Neuronal stem cell (in vitro differentiated cells): Measurements from ENCODE around the gene NAALADL1.

ENCODE experiments used
- DNase-seq: peaks from one replicate; pipeline ENCODE4 v3.0.0-alpha.2; 2013; ENCODE audit warnings: low spot score
- H2AFZ ChIP-seq: one replicate; pipeline ENCODE4 v1.6.1; 2013; ENCODE audit warnings: mild to moderate bottlenecking, low read length, inconsistent platforms
- H2AK5ac ChIP-seq: 2 replicates; pipeline ENCODE4 v1.6.1; 2013; ENCODE audit warnings: low read depth, mild to moderate bottlenecking, inconsistent platforms, low read length, moderate library complexity, mixed read lengths
- H2BK120ac ChIP-seq: 2 replicates; pipeline ENCODE4 v1.6.1; 2013; ENCODE audit warnings: low read depth, mild to moderate bottlenecking, inconsistent platforms, low read length, moderate library complexity, mixed read lengths
- H2BK12ac ChIP-seq: one replicate; pipeline ENCODE4 v1.6.1; 2013; ENCODE audit warnings: low read length, inconsistent platforms
- H2BK15ac ChIP-seq: 2 replicates; pipeline ENCODE4 v1.6.1; 2013; ENCODE audit warnings: mild to moderate bottlenecking, low read length, inconsistent platforms, mixed read lengths
- H2BK5ac ChIP-seq: one replicate; pipeline ENCODE4 v1.6.1; 2013; ENCODE audit warnings: inconsistent platforms, mild to moderate bottlenecking, low read length, moderate library complexity
- H3K14ac ChIP-seq: one replicate; pipeline ENCODE4 v1.6.1; 2013; ENCODE audit warnings: low read length, inconsistent platforms
- H3K18ac ChIP-seq: 2 replicates; pipeline ENCODE4 v1.6.1; 2013; ENCODE audit warnings: low read length, inconsistent platforms
- H3K23ac ChIP-seq: 2 replicates; pipeline ENCODE4 v1.6.1; 2013; ENCODE audit warnings: low read depth, mild to moderate bottlenecking, mixed read lengths, low read length, inconsistent platforms; ENCODE audit not compliant: poor library complexity
- H3K27ac ChIP-seq: replicated peaks from 3 replicates; pipeline ENCODE4 v1.5.1; 2013; ENCODE audit warnings: low read length, inconsistent platforms
- H3K27me3 ChIP-seq, 3 experiments: 2 replicates each; pipeline ENCODE4 v1.6.1; 2013; ENCODE audit warnings: low read length in 3 of 3, mild to moderate bottlenecking in 2 of 3, inconsistent platforms in 1 of 3, low read depth in 1 of 3, mixed read lengths in 1 of 3, moderate library complexity in 1 of 3; ENCODE audit not compliant: control insufficient read depth in 3 of 3, insufficient read depth in 3 of 3
- H3K36me3 ChIP-seq, 2 donors: replicated peaks in 1 of 2; 2 replicates each; pipeline ENCODE4 v1.6.1; 2013; ENCODE audit warnings: low read length in 2 of 2; ENCODE audit not compliant: control insufficient read depth in 2 of 2, insufficient read depth in 2 of 2
- H3K4ac ChIP-seq: 2 replicates; pipeline ENCODE4 v1.6.1; 2013; ENCODE audit warnings: inconsistent platforms, mild to moderate bottlenecking, low read length, moderate library complexity
- H3K4me1 ChIP-seq, 2 donors: 1 replicate in 1 of 2; 2 replicates in 1 of 2; pipeline ENCODE4 v1.6.1; 2013; ENCODE audit warnings: low read length in 2 of 2, low read depth in 1 of 2; ENCODE audit not compliant: control insufficient read depth in 2 of 2, insufficient read depth in 1 of 2
- H3K4me2 ChIP-seq: one replicate; pipeline ENCODE4 v1.6.1; 2013; ENCODE audit warnings: mild to moderate bottlenecking, low read length, inconsistent platforms; ENCODE audit not compliant: insufficient read depth, poor library complexity, severe bottlenecking
- H3K4me3 ChIP-seq, 2 donors: 2 replicates each; pipeline ENCODE4 v1.5.1; 2013; ENCODE audit warnings: low read length in 2 of 2, mild to moderate bottlenecking in 2 of 2, inconsistent platforms in 1 of 2, moderate library complexity in 1 of 2
- H3K79me1 ChIP-seq: one replicate; pipeline ENCODE4 v1.6.1; 2013; ENCODE audit warnings: low read depth, mild to moderate bottlenecking, inconsistent platforms, low read length, moderate library complexity
- H3K9ac ChIP-seq: one replicate; pipeline ENCODE4 v1.6.1; 2013; ENCODE audit warnings: mild to moderate bottlenecking, low read depth, low read length, inconsistent platforms; ENCODE audit not compliant: poor library complexity
- H3K9me3 ChIP-seq, 2 donors: replicated peaks in 1 of 2; 2 replicates each; pipeline versions ENCODE3 to v1.6.1; 2013; ENCODE audit warnings: low read length in 2 of 2, mild to moderate bottlenecking in 2 of 2, inconsistent platforms in 1 of 2, low read depth in 1 of 2, mixed read lengths in 1 of 2, moderate library complexity in 1 of 2; ENCODE audit not compliant: control insufficient read depth in 2 of 2, insufficient read depth in 1 of 2
- H4K8ac ChIP-seq: one replicate; pipeline ENCODE4 v1.6.1; 2013; ENCODE audit warnings: low read depth, mild to moderate bottlenecking, inconsistent platforms, low read length, moderate library complexity
- H4K91ac ChIP-seq: one replicate; pipeline ENCODE4 v1.6.1; 2013; ENCODE audit warnings: low read length, low read depth, mild to moderate bottlenecking, inconsistent platforms; ENCODE audit not compliant: poor library complexity
- WGBS, 2 donors: extraction: QIAGEN DNeasy Blood & Tissue Kit; methylation state at CpG; one replicate each; pipeline ENCODE4 v1.1.7; 2013; ENCODE audit warnings: missing lambda C conversion rate in 2 of 2, mixed read lengths in 1 of 2; ENCODE audit not compliant: insufficient read length in 2 of 2, insufficient replicate concordance in 1 of 2; ENCODE audit errors: extremely low coverage in 2 of 2; 5-methylcytosine and 5-hydroxymethylcytosine counted together

NAALADL1 gene

GRCh38 chr11:65084598-65085375 lies 26.4 kb upstream of the NAALADL1 start:
- Histone ChIP-seq H3K14ac (peak overlapping the region; percentile 49), H4K8ac (no peak overlapping the region)

GRCh38 chr11:65083834-65084597 lies 25.7 kb upstream of the NAALADL1 start, which contains the start of the genes CDCA5 and ZFPL1:
TSS of gene CDCA5 (minus strand) at chr11:65084040. CDS start at chr11:65083978, 62 bp downstream.
TSS of gene ZFPL1 (plus strand) at chr11:65084222. CDS start at chr11:65084699, 477 bp downstream.
- no peak within 1 kb of the TSS for H2BK5ac ChIP-seq
- no peak within 1 kb of the TSS for H2BK120ac ChIP-seq
- H3K36me3 ChIP-seq, result peaks cover 43 to 78% of the 10 kb centered on the region in 2 donors
- peaks cover 4 to 12% of the 10 kb centered on the region in 2 donors for H3K4me1 ChIP-seq
- H2AK5ac ChIP-seq, result peak within 1 kb of the TSS; percentile 30
- peak; percentile 98 for DNase-seq
- H2BK15ac ChIP-seq, result no peak within 1 kb of the TSS
- WGBS, 2 donors, result no CpG with 5 or more reads among the region's 79 CpGs
- H3K4me3 ChIP-seq, result peak within 1 kb of the TSS; percentile 90 to 93
- peak within 1 kb of the TSS; percentile 96 for H3K9ac ChIP-seq
- H4K91ac ChIP-seq, result no peak within 1 kb of the TSS
- H2BK12ac ChIP-seq, result no peak within 1 kb of the TSS
- H3K23ac ChIP-seq, result no peak within 1 kb of the TSS
- peak within 1 kb of the TSS; percentile 84 for H3K18ac ChIP-seq
- peak within 1 kb of the TSS; percentile 49 for H3K14ac ChIP-seq
- H3K79me1 ChIP-seq, result peaks cover 6% of the 10 kb centered on the region
- peak within 1 kb of the TSS; percentile 72 for H3K4me2 ChIP-seq
- no peak within 1 kb of the TSS for H4K8ac ChIP-seq
- H2AFZ ChIP-seq, result peak within 1 kb of the TSS; percentile 91
- no peaks in the 10 kb centered on the region for H3K27me3 ChIP-seq
- no peaks in the 10 kb centered on the region for H3K9me3 ChIP-seq
- H3K4ac ChIP-seq, result peak within 1 kb of the TSS; percentile 69
- peak within 1 kb of the TSS; percentile 90 for H3K27ac ChIP-seq

More at GRCh38 chr11:65084598-65085375, 26.4 kb upstream of the NAALADL1 start:
- Histone ChIP-seq H3K79me1 (peaks cover 6% of the 10 kb centered on the region), H2AK5ac (peak overlapping the region; percentile 30), H3K18ac (peak overlapping the region; percentile 84), H4K91ac (no peak overlapping the region), H2BK15ac (no peak overlapping the region), H3K27me3 (no peaks in the 10 kb centered on the region), H3K36me3 (peaks cover 37 to 77% of the 10 kb centered on the region in 2 donors), H2BK12ac (no peak overlapping the region), H3K27ac (peak overlapping the region; percentile 90), H3K23ac (no peak overlapping the region), H3K4me1 (peaks cover 4 to 12% of the 10 kb centered on the region in 2 donors), H2BK5ac (no peak overlapping the region), H3K9ac (peak overlapping the region; percentile 90), H3K4me3 (peak overlapping the region; percentile 90 to 93), H2BK120ac (no peak overlapping the region), H2AFZ (peak overlapping the region; percentile 91), H3K4ac (peak overlapping the region; percentile 69), H3K9me3 (no peaks in the 10 kb centered on the region), H3K4me2 (peak overlapping the region; percentile 61)
- no CpG with 5 or more reads among the region's 23 CpGs for WGBS, 2 donors
- no peak for DNase-seq

- Histone ChIP-seq H2BK5ac (no peak overlapping the region), H3K27ac (no peak overlapping the region), H3K14ac (no peak overlapping the region), H2AFZ (peak overlapping the region; percentile 91), H3K4me3 (peak overlapping the region; percentile 90 to 93), H2AK5ac (no peak overlapping the region), H3K79me1 (peaks cover 6% of the 10 kb centered on the region), H3K23ac (no peak overlapping the region), H4K8ac (no peak overlapping the region), H3K18ac (no peak overlapping the region), H3K4ac (no peak overlapping the region), H2BK120ac (no peak overlapping the region), H3K9me3 (no peaks in the 10 kb centered on the region), H4K91ac (no peak overlapping the region), H3K27me3 (no peaks in the 10 kb centered on the region), H2BK15ac (no peak overlapping the region), H3K9ac (no peak overlapping the region), H3K4me1 (peaks cover 4 to 12% of the 10 kb centered on the region in 2 donors), H3K36me3 (peaks cover 45 to 78% of the 10 kb centered on the region in 2 donors), H2BK12ac (no peak overlapping the region), H3K4me2 (peak overlapping the region; percentile 72)
- DNase-seq, result no peak
- no CpG with 5 or more reads among the region's 13 CpGs for WGBS, 2 donors
Observed at GRCh38 chr11:65083134-65083833, 24.9 kb upstream of the NAALADL1 start.
